GM19397 (cell line): ENCODE measurements around the gene EFNA5.

Experiments
- ATAC-seq: cut with Tn5 transposase; IDR thresholded peaks from one replicate; pipeline ENCODE4 v1.9.1; 2021; ENCODE audit warnings: mild to moderate bottlenecking, moderate library complexity; ENCODE audit not compliant: unreplicated experiment

Gene EFNA5

DNA sequence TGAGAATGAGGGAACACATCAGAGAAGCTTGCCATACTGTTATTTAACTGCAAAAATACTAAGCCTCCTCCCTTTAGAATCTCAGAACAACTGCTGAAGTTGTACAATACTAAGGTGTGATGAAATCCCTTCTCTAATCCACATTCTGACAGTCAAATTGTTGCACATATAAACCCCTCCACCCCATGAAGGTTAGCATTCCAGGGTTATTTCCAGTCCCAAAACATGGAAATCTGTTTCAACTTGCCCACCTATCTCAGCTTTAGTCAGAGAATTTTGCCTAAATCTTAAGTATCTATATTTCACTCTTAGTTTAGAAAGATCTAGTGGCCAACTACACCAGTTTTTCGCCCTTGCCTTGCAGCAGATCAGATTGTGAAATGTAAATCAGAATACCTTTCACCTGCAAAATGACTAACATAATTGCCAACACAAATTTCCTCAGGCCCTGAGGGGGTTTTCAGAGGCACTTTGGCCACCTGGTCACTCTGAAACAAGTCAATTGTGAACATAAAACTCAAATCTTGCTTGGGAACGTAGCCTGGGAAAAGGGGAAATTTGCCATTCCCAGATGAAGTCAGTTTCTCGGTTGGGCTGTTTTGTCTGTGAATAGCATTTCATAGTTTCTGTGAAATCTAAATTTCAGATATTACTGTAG, 93.9 kb downstream of the EFNA5 start:
- ATAC-seq = no peak

DNA sequence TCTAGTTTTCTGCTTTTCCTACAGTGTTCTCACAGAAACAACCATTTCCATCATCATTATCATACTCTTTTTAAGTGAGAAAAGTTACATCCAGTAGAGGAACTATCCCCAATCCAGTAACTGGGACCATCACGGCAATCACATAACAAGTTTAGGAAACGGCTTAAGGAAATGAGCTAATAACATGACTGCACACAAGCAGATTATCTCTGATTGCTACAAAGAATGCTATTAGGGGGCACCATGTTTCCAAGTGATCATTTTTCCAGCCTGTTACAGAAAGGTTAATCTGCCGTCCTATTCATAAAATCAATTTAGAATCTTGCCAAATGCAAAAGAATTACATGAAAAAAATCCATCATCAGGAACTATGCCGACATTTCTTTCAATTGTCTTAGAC, 94.6 kb downstream of the EFNA5 start:
- no peak for ATAC-seq

GRCh38 chr5:107574287-107574686, 96.5 kb downstream of the EFNA5 start:
- ATAC-seq = no peak

DNA sequence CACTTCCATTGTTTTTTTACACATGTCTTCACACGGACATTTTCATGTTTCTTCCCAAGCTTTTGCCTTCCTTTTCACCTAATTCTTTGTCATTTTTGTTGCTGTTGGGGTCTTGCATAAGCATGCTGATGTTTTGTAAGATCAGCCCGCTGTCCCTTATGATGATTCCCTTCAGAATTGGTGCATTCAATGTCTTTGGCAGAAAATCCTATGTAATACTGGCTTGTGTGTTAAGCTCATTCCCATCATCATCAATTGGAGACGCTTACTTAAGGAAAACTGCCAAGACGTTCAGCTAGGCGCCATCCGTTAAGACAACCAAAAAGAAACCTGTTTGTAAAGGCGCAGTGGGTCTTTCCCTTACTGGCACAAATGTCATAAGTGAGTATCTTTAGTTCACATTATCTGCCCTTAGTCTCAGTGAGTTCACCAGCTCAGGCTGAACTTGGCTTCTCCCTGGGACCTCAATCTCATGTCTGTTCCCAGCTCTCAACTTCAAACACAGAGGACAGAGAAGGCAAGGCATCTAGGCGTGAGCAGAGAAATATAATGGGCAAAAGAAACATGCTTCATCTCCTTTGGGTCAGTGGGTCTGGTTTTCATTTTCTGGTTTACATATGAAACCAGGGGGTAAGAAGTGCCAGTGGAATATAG, 97.9 kb downstream of the EFNA5 start:
- ATAC-seq = no peak

DNA sequence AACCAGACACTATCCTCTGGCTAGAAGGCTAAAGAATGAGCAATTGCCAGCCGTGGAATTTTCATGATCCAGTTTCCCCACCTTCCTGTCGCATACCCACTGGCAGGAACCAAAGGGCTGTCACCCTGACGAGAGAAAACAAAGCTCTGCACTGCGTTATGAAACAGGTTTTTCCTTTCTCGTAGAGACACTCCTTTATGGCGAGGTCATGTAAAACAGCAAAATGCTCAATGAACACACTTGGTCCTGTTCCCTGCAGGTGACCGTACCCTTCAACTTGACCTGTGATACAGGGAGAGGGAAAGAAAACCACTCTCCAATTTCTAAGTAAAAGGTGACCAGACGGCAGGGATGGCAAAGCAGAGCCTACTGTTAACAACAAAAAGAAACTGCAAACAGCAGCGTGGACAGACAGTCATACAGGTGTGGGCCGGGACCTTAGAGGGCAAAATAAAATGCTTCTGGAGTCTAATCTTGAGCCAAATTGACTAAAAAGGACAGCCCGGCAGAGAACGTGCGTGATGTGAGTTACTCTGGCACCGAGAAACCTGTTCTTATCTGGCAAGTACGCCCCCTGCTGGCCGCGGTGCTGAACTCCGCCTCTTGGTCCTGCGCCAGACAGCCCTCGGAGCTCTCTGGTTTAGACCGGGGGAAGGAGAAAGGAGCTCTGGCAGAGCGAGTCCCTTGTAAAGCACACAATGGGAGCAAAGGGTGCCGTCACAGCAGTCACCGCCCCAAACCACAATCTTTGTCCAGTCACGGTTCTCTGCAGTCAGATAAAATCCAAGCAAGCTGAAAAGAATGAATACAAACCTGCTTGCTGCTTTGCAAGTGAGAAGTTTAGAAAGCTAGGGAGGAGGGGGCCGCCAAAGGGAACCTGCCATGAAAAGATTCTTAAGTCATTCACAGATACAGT, 98.9 kb downstream of the EFNA5 start:
- peak; percentile 63 for ATAC-seq

GRCh38 chr5:107570805-107571531, 99.8 kb downstream of the EFNA5 start:
- peak; percentile 80 for ATAC-seq

GRCh38 chr5:107570181-107570580, 100.6 kb downstream of the EFNA5 start:
- no peak for ATAC-seq

DNA sequence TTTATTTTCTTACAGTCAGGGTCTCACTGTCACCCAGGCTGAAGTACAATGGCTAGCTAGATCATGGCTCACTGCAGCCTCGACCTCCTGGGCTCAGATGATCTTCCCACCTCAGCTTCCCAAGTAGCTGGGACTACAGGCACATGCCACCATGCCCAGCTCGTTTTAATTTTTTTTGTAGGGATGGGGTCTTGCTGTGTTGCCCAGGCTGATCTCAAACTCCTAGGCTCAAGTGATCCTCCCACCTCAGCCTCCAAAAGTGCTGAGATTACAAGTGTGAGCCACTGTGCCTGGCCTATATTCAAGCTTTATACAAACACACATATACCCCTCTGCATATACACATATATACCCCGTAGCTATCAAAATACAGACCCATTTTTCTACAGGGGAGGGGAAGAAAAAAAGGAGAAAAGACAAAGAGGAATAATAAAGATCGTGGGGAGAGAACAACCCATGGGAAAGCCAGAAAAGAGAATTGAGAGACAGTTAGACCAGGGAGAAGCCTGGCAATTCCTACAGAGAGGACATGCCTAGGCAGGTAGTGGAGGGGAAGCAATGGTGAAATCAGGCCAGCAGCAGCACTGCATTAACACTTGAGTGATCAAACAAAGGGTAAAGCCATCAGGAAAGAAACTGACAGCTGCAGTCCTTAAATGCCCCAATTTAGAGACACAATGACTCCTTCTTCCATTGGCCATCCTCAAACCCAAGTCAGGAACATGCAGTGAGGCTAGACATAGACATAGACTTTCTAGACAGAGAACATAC, 102.7 kb downstream of the EFNA5 start:
- no peak for ATAC-seq

DNA sequence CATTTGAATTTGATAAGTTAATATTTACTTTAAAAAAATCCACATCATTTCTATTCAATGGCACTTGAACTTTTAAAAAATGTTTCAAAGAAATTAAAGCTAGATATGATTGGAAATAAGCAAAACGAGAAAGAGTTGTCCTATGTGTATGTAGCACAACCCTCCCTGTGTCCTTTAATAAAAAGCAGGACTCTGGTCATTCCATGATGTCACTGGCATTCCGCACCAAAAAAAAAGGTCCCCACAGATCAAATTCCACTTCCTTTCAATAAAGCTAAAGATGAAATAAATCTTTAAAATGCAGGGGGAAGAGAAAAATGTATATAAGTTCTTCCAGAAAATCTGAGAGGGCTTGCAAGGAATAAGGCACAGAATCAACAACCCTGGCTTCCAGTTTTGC, 103.8 kb downstream of the EFNA5 start:
- ATAC-seq = no peak

DNA sequence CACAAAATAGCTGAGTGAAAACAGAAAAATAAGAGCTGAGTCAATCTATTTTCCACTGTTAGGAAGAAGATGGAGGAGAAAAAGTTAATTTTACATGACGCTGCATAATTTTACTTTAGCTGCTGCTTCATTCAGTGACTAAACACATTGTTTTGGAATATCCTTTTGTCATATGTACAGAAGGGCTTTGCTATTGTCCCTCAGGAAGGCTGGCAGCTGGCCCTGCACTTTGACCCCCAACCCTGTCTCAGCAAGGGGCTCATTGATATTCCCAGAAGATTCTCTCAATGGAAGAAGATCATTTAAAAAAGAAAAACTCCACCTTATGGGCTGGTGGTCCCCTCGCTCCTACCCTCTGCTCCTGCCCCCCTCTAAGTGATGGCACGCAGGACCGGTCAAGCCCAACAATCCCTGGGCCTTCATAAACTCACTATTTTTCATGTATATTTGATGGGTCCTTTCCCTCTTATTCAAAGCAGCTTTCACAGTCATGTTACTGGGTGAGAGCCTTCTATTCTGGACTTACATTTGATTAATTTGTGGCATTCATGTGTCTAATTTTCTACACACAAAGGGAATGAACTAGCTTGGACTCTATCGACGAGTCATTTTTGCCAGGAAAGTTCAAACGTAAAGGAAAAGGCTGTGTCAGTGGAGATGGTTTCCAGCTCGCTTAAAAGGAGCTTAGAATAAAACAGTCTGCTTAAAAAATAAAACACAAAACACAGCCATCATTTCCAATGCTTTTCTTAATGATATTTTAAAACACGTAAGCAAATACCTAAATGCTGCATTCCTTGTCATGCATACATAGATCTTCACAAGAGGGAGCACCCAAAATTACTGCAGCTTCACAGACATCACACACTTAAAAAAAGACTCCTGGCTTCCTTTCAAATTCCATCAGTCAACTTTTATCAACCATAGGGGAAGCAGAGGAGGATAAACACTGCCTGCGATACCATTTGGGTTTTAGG, 104.7 kb downstream of the EFNA5 start:
- no peak for ATAC-seq

DNA sequence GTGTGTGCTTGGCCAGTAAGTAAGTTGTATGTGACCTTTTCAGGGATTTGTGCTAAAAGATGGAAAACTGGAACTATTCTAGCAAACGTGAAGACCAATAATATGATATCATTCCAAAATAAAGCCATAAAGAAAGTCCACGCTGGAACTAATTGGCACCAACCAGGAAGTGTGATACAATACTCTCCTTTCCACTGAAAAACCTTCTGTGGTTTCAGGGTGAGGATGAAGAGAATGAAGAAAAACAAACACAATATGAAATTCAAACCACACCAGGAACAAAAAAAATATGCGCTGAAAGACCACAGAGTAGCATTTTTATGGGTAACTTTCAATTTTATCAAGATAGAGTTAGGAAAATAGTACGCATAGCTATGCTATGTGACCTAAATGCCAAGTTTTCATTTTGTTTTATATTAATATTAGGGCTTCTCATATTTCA, 105.8 kb downstream of the EFNA5 start:
- ATAC-seq = no peak

DNA sequence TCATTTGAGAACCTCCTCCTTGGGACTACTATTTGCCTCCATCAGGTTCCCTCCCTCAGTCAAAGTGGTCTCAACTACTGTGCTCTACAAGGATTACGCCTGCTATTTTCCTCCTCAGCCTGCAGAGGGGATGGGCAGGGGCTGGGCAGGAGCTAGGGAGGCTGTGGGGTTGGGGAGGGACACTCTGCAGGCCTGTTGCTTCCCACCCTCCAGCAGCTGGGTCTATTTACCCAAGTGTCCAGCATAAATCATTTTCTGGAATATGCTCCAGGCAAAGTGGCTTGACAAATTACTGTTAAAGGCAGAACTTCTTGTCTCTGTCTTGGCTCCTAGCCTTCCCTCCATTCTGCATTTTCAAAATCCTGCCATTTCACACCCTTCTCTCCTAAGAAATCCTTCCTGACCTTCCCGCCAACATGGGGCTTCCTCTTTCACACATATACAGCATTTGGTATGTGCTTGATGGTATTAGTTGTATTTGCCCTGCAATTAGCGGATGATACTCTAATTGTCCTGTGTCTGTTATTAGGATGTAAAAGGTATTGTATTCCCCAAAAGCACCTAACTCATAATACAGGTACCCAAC, 106.7 kb downstream of the EFNA5 start:
- ATAC-seq = no peak

DNA sequence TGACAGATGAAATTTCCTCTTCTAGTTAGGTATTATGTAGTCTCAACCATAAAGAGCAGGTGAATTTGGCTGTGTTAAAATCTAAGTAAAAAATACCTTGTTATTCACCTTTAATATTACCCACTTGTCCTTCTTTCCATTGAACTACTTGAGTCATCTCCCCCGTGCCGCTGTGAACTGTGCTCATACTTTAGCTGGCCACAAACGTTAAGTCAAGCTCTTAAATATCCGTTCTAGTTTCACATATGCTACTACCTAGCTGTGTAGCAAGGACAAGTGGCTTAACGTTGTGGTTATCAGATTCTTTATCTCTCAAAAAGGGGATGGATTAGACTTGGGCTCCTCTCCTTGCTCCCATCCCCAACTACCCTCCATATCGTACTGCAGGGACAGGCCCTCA, 110.4 kb downstream of the EFNA5 start:
- ATAC-seq = no peak

DNA sequence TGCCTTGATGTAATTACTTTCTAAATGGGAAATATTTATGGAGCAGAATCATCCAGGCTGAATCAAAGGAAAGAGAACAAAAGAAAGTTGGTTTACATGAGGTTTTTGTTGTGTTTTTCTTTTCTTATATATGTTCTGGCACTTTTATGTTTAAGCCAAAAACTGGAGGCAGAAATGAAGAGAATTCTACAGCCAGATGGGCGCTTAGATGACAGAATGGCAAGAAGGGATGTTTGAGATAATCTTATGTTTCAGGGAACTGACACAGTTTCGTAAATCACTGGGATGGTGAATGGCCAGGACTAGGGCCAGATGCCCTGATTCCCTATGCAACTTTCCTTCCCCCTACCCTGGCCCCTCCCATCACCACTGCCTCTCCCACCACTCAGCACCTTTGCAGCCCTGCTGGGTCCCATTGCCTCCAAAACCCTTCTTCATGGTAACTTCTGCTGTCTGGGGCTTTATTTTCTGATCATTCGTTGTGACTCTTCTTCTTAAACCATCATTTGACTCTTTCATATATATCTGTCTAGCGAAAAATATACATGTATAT, 111.8 kb downstream of the EFNA5 start:
- no peak for ATAC-seq

DNA sequence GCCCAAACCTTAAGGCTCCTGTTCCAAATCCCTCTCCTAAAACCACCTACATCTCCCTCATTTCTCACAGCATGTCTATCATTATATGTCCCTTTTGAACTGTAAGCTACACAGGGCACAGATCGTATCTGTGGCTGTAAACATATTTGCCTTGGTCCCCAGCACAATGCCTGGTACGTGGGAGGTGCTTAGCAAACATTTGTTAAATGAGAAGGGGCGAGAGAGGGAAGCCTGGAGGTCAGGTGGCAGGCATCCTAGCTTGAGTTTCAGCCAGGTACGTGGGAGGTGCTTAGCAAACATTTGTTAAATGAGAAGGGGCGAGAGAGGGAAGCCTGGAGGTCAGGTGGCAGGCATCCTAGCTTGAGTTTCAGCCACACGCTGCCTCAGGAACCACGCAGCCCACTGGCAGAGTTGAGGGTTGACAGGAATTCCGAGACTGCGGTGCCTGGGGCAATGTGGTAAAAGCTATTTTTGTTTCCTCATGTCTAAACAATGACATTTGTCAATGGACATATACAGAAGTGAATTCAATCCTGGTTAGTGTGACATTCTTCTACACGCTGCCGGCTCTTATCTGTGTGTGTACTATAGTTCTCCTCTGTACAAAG, 113.6 kb downstream of the EFNA5 start:
- no peak for ATAC-seq

DNA sequence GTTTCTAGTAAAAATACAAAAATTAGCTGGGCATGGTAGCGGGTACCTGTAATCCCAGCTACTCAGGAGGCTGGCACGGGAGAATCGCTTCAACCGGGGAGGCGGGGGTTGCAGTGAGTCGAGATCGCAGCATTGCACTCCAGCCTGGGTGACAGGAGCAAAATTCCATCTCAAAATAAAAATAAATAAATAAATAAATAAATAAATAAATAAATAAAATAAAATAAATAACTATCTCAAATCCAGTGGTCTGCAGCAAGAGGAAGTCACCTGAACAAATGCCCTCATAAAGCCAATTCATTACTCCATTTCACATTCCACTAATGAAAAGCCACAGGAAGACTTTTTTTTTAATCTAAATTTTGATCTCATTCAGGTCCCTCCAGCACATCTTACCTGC, 114.2 kb downstream of the EFNA5 start:
- ATAC-seq = no peak

DNA sequence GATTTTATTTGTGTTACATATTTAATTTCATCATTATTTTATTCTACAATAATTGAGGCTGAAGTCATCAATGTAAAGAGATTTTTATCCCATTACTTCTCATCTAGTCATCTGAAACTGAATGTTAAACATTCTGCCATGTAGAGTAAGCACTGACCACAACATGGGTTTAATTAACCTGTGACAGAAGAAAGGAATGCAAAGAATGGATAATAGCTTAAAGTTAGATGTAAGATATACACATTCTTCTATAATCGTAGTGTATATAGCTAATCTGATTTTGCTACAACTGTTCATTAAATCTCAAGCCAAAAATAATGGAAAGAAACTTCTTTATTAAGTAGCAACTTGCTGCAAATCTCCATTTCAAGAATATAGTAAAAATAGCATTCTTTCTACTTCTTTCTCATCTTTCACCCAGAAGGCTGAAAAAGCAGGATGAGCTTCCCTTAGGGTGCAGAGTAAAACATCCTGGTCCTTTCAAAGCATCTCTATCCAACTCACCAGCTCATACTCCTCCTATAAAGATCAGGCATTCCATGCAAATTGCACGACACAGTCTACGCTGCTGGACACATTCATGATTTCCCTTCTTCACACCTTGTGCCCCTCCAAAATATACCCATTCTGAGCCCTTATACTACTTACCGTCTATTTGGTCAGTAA, 115.2 kb downstream of the EFNA5 start:
- no peak for ATAC-seq
